Tibial nerve (tissue), 4 donors: Measurements from ENCODE around the gene HIVEP2.

Experiments used
- CTCF ChIP-seq, 5 experiments: fragments of 200-600 bp in 3 of 5; fragments of 450-650 bp in 2 of 5; sonication (generic) in 3 of 5; IDR thresholded peaks; one replicate each; pipeline ENCODE4 v1.5.1; 2016 to 2019; ENCODE audit warnings: antibody characterized with exemption in 5 of 5, mild to moderate bottlenecking in 3 of 5, moderate library complexity in 2 of 5
- EP300 ChIP-seq, 2 donors: sonication (generic); formaldehyde crosslinking; IDR thresholded peaks; one replicate each; pipeline ENCODE4 v1.6.1; 2017; ENCODE audit warnings: antibody characterized with exemption in 2 of 2, mild to moderate bottlenecking in 1 of 2
- POLR2A ChIP-seq, 2 donors: fragments of 450-650 bp; IDR thresholded peaks; one replicate each; pipeline ENCODE4 v1.6.1; 2017; ENCODE audit warnings: antibody characterized with exemption in 2 of 2, mild to moderate bottlenecking in 2 of 2, moderate library complexity in 2 of 2

GRCh38 chr6:142844065-142844755, 100.8 kb downstream of the HIVEP2 start:
- TF ChIP-seq POLR2A (IDR thresholded peaks at IDR 0.05) (no peak), CTCF (IDR thresholded peaks at IDR 0.05) (no peak), EP300 (IDR thresholded peaks at IDR 0.05) (no peak)
